NAMALWA (cell line): ENCODE measurements around the gene FAM72B.
"Not testable (repeated sequence)": the region's sequence is repeated elsewhere in the genome, so short reads cannot be mapped to it uniquely, and the experiment has no call there.

Experiments used
- DNase-seq: peaks from one replicate; pipeline ENCODE4 v3.0.0-alpha.2; 2015; ENCODE audit warnings: low spot score

Gene FAM72B

DNA sequence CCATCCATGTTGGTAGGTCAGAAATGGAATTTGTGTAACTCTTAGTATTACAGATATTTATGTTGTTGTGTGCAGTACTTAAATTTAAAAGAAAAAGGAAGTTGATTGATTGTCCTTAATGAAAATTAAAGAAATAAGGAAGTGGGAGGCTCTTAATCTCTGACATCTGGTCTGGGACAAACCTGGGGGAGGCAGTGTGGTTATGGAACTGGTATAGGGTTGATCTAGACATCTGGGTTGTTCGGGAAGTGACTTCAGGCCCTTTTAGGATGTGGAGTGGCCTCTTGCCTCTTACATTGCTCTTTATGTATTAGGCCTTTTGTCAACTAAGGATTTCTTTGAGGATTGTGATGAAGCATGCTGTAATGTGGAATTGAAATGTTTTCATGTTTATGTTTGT lies 16.1 kb upstream of the FAM72B start:
- DNase-seq: not testable (repeated sequence)

DNA sequence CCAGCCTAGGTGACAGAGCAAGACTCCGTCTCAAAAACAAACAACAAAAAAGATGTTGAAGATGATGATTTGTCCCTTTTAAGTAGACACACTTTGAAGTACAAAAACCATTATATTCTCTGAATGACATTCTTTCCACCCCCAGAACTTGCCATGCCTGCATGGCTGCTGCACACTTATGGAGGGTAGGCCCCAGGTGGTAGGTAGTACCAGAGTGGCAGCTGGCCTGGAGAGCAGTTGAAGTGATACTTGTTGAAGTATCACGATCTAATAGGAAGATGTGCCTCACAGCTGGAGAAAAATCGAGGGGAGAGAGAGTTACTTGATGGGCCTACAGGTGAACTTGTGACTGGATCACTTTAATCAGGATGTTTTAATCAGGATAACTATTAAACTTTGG lies 15.6 kb upstream of the FAM72B start:
- not testable (repeated sequence) for DNase-seq

DNA sequence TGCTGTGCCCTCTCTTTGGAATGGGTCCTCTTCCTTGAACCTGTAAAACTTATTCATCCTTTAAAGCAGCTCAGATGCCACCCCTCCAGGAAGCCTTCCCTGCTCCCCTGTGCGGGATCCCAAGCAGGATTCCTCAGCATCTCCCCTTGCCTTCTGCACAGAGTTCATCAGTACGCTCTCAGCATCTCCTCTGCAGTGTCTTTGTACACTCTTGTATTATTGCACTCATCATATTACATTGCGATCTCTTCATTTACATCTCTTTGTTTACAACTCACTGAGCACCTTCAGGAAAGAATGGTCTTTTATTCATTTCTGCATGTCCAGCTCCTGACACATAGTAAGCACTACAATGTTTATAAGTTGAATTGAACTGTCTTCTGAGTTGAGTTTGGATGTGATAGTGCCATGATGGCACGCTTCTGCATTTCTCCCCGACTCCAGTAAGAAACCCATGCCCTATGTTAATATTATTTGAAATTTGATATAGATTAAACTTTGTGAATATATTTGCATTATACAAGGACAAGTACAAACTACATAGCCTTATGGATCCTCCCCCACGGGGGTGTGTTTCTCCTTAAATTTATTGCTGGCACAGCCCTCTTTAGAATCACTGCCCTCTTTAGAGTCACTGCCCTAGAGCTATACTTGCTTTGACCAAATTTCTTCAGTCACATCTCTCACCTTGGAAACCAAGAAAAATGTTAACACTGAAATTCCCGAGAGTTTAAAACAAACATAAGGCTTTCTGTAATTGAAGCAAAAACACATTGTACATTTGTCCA lies 13.1 kb upstream of the FAM72B start:
- DNase-seq: not testable (repeated sequence)

DNA sequence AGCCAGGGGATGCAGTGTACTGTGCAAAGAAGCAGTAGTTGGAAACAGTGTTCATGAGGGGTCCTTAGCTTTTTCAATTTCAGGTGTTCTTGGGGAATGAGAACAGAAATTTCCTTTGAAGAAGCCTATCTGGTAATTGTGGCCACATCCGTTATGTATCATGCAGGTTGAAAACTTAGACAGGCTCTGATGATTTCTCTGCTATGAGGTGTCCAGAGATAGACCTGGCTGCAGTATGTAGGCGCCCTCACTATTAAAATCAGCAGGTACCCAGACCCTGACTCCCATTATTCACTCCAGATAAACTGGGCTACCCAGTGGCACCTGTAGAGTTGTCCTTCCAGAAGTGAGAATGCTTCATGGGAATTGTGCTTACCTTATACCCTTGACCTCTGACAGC lies 8.4 kb upstream of the FAM72B start:
- DNase-seq: not testable (repeated sequence)

DNA sequence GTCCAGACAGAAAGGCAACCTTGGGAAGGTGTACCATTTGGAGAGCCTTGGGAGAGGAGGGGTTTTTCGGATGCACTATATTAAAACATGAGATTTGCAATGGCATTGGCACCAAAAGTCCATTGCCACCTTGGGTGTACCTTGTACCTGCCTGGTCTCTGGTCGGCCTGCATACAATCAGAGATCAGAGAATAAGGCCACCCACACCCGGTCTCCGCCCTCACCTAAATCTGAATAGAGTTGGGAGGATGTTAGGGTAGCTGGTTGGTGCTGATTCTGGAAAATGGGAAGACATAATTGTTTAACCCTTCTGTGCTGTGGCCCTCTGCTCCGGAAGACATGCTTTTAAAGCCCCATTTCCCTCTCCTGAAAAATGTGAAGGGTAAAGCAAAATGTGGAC lies 3.8 kb upstream of the FAM72B start:
- peak; percentile 0 for DNase-seq

DNA sequence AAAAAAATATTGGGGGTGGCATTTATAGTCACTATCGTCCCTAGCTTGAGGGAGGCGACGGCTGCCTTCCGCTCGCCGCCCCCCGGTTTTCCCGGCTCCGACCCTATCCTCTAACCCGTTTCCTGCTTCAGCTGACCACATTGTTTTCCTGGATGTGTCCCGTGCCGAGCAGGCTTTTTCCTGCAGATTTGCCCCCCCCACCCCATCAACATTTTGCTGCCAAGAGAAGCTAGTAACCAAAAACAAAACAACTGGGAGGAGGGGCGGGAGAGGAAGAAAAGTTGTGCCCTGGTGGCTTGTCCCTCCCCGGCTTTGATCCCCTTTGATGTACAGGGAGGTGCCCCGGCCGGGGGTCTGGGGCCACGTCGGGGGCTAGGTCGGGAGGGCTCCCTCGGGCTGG lies 2.1 kb upstream of the FAM72B start:
- DNase-seq: not testable (repeated sequence)

DNA sequence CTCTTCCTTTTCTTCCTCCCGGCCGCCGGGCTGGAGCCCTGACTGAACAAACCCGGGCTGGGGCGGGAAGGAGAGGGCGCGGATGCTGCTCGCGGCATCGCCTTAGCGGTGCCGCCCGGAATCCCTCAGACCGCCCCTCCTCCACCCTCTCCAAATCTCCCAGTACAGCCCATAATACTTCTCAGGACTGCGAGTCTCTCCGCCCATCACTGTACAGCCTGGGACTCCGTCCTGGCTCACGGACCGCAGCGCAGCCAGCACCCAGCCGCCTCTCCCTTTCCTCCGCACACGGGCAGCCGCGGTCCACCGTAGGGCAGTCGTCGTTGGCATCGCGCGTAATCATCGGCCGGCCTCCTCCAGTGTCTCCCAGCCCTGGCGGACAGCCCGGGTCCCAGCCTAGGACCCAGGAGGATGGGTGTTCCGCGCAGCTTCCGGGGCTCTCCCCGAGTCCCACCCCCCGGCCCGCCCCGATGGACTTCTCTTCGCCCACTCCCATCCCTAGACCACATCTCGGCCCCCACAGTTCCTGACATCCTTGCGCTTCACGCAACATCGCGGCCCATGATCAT lies 1.1 kb upstream of the FAM72B start:
- not testable (repeated sequence) for DNase-seq

DNA sequence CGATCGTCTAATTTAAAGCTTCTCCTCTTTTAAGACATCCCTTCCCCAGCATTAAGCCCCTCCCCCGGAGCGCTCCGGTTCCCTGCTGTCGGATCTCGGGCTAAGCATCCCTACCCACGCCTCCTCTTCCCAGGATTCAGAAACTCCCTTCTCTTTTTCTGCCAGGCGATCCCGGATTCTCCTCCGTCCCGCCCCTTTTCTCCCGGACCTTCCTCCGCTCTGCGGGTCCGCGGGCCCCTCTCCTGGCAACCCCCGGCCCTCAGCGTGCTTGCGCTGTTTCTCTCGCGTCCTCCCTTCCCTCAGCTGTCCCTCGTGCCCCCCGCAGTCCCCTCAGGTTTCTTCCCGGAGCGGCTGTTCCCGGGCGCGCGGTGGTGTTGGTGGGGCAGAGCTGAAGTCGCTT lies 273 bp downstream of the FAM72B start:
- peak; percentile 1 for DNase-seq

DNA sequence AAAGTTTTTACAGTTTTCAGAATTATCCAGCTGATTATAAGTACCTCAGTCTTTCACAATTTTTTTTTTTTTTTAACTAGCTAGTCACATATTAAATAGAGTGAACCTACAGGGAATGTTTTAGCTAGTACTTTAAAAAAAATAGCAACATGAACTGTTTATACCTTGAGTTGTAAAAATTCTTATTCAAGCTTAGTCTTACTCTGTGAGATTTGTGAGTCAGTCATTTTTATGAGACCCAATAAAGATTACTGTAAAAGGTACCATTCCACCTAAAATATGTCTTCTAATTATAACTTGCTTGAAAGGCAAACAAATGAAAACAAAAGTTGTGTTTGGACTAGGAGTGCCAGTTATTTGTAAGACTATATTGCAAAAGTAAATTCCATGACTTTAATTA lies 5.9 kb downstream of the FAM72B start:
- not testable (repeated sequence) for DNase-seq

DNA sequence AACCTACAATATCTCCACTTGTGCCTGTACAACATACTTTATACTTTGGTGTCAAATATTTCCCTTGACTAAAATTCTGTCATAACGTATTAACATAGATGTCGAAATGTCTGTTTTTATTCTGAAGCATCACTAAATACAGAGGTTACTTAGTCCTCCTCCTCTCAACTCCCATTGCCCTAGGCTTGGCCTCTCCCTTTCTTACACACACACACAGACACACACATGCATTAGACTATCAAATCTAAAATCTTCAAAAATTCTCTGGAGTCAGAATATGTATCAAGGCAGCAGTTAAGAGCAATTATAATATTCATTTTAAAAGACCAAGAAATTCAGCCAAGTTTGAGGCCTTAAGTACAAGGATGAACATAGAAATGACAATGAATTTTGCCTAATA lies 7.5 kb downstream of the FAM72B start:
- not testable (repeated sequence) for DNase-seq

DNA sequence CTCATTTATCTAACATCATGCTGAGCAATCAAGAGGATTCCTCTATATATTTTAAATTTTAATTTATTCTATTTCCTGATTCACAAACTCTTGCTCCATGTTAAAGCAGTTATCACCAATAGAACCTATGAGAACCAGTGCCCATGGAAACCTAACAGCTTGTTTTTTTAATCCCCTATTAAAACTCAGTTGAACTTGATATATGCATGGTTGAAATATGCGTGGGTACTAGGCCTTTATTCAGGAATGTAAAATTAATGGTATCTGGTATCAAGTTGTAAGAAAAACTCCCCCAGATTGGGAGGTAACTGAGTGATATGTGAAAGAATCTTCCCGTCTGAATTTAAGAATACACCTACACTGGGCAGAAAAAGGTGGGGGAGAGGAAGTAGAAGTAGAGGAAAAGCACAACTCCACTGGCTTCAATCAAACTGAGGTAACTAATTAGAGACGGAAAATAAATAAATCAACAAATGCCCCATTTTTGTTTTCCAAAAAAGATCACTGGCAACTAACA lies 15.9 kb downstream of the FAM72B start:
- not testable (repeated sequence) for DNase-seq

DNA sequence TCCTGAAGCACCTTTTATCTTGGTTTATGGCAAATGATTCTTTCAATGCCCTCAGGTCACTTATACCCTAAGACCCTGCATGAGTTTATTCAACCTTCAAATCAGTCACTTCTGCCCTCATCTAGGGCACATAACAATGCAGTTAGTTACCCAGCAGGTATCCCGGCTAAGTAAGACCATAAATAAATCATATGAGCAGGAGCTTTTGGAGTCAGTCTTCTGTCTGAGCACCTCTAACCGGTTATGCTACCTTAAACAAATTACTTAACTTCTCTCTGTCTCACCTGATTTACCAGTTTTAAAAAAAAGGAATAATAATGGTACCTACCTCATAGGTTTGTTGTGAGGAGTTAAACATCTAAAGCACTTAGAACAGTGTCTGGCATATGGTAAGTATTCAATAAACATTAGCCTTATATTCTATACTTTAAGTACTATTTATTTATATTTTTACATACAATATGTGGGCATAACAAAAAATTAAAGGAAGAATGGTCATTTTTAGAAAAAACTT lies 16.9 kb downstream of the FAM72B start:
- DNase-seq: not testable (repeated sequence)

DNA sequence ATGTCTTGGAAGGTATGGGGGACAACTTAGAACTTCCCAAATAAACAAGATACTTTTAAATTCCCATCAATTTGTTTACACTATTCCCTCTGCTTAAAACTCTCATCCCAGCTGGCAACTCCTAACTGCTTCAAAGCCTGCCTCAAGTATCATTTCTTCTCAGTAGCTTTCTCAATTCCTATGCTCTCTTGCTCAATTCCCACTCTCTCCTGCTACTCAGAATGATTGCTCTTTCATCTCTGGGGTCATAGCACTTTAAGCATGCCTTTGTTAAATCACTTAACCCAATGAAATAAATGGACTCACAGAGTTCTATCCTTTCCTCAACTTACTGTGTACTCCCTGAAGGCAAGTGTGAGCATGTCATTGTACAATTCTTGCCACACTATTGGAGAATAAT lies 18.8 kb downstream of the FAM72B start:
- DNase-seq: not testable (repeated sequence)

DNA sequence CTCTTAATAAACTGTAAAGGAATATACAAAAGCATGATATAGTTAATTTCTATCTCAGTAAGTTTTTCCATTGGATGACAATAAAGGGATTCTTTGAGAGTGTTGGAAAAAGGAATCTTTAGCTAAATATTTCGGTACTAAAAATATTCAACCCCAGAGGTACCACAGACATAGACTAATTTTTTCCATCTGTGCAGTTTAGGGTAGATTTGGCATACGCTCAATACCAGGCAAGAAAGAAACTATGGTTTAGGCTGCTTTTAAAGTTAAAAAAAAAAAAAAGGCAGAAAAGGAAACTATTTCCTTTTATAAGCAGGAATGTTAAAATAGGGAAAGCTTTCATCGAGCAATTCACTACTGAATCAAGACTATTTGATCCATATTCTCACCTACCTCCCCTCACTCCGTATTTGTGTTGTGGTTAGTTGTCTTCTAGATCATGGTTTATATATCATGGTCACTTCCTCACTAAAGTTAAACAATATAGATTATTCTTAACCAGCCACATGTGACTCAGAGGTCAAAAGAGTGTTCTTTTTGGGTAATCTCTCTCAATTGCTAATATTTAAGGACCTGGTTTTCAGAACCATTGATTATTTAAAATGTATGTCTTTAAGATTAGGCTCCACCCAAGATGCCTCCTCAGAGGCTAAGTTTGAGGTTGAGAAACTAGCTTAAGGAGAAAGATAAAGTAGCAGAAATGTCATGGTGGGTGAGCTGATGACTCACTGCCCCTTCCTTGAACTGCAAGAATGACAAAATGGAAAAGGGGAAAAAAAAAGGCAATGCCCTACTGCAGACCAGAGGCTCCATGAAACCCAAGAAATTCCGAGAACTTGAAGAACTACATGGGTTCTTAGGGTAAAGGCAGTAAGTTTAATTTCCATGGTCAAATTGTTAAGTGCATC lies 20.0 kb downstream of the FAM72B start:
- not testable (repeated sequence) for DNase-seq

DNA sequence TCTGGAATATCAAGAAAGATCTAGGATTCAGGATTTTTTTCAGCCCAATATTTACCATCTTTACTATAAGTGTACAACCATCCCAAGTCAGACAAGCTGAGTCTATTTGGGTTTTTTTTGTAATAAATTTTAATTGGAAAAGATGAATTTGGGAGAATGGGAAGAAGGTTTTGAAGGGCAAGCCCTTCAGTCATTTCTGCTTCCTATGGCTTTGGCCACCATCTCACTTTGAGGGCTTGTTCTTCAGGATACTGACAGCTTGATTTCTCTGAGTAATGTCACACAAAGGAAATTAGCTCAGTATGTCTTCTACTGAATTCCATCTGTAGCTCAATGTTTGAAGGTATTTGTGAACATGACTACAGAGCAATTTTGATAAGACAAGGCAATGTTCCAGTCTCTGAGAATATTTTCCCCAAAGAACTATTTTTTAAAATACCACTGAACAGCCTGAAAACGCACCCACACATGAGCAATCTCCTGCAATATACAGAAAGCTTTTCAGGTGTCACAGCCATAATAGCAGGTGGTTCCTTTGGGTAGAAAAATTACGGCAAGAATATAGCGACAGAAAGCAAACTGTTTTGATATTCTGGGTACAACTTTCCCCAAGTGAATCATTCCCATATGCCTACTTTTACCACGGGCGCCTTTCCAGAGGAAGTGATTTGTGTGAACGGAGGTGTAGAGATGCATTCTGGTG lies 22.8 kb downstream of the FAM72B start:
- not testable (repeated sequence) for DNase-seq

DNA sequence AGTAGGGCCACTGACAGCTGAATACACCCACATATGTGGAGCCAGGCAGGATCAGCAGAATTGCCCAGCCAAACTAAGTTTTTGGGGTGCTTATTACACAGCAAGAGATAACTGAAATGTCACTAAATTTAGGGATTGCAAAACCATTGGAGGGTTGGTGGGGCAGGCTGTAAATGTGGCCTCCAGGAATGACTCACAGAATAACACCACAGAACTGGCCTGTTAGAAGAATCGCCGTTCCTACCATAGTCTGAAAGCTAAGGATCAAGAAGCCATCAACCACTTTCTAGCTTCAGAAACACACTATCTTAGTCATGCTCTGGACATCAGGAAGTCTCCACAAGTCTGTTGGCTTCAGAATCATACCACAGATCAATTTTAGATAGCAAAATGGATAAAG lies 24.0 kb downstream of the FAM72B start:
- DNase-seq: not testable (repeated sequence)

DNA sequence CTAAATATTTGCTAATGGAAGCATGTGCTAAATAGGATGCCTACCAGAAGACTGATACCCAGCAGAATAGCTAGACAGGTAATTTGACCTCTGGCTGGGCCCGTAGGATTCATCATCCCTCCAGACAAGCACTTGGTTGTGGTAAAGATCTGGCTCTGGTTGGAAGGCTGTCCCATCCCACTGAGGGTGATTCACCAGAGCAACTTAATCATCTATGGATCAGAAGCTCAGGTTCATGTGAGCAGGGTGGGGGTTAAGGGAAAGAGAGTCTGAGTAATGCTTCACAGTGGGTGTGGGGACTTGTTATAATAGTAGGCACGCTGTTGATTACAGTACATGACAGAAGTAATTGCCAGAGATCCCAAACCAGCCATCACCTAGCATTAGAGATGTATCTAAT lies 26.5 kb downstream of the FAM72B start:
- DNase-seq: not testable (repeated sequence)

DNA sequence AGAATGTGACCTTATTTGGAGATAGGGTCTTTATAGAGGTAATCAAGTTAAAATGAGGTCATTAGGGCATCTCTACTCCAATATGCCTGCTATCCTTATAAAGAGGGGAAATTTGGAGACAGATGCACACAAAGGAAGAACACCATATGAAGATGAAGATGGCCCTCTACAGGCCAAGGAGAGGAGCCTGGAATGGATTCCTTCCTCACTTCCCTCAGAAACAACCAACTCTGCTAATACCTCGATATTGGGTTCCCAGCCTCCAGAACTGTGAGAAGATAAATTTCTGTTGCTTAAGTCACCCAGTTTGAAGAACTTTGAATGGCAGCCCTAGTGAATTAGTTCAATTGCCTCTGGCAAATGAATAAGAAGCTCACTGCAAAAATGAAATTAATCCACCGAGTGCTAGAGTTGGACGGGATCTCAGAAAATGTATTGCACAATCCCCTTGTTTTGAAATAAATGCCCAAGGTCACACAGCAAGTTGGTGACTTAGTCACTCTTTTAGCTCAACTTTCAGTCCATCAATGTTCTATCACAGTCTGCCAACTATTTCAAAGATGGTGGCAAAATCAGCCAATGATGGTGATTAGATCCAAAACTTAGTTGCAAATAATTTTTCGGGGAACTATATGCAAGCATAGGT lies 27.1 kb downstream of the FAM72B start:
- DNase-seq: not testable (repeated sequence)

DNA sequence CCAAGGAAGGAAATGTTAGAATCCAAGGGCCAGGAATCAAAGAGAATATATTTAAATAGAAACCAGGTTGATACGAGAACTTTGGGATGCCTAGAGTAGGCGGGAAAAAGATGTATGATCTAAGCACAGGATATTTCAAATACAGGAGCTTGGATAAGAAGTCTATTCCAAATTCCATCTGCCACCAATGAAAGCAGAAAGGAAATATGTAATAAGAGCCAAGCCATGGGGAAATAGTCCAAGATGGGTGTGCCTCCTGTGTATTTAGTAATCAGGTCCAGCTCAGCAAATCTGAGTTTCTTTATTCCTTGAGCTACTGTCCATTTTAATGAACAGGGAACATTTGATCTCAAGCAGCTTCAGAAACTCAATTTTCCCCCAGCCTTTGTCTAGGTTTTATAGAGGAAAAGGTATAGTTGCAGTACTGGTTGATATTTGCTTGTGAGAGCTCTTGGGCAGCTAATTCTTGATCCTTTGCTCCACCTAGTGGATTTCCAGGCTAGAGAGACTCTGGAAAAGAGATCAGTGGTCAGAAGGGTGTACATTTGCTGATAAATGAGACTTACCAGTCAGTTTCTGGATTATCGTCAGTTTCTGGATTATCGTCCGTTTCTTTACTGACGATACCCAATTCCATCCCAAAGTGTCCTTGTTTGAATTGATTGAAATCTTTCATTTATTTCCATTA lies 28.3 kb downstream of the FAM72B start:
- DNase-seq: peak; percentile 1

DNA sequence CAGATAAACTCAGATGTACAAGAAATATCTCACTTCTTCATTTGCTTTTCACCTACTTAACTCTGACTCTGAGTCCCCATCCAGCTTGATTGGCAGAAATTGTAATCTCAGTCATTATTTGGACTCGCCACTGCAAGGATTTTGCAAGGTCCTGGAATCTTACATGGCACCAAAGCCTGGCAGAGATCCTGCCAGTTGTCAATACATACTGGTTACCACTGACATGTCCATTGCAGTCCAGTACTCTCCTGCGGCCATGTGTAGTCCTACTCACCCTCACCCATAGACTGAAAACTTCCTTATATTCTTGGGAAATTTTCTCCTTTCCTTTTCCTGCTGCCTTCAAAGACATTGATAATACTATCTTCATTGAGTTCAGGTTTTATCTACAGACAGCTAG lies 29.3 kb downstream of the FAM72B start:
- DNase-seq: not testable (repeated sequence)
